ENCODE data around the gene PPP1R14B. TPM values are rescaled to one million over a fixed set of nuclear protein-coding genes. Genes with fewer than 3 reads are reported as not detected.

Gene PPP1R14B
- total and polyA plus RNA-seq, 4 donors: 110 to 146 (median 137) TPM

- no peaks in the 10 kb centered on the region for H3K4me1 ChIP-seq (ENCODE audit: control insufficient read depth in 1 of 2, insufficient read depth in 2 of 2, low read length in 2 of 2)
- WGBS, 2 donors: 0% methylated on average over 54 to 58 of the region's 58 CpGs
- H3K4me3 ChIP-seq (ENCODE audit: low read length in 2 of 2): peak overlapping the region; percentile 46 to 49
- peaks cover 0 to 3% of the 10 kb centered on the region in 2 donors for H3K36me3 ChIP-seq (ENCODE audit: control insufficient read depth in 1 of 2, insufficient read depth in 2 of 2, low read length in 1 of 2)
- intact Hi-C loops (cut with DNase I): loop anchor here in 1 of 2 donors (1.0 to 2.0 kb wide), 2 partner anchors 19 to 28 kb away; partner anchors contain the start of genes FKBP2 and PLCB3
- H3K27me3 ChIP-seq (ENCODE audit: control insufficient read depth in 1 of 2, insufficient read depth in 2 of 2, low read length in 1 of 2): no peaks in the 10 kb centered on the region
- H3K9me3 ChIP-seq (ENCODE audit: control insufficient read depth, low read length): no peaks in the 10 kb centered on the region
- H3K27ac ChIP-seq (ENCODE audit: low read depth in 1 of 2, low read length in 2 of 2): peak overlapping the region in 1 of 2 donors; percentile 92
- peak; percentile 98 to 99 for DNase-seq
- peak; percentile 93 for ATAC-seq (ENCODE audit: low FRiP score)
Observed at GRCh38 chr11:64269540-64270220, 22.9 kb upstream of the PPP1R14B start.

GRCh38 chr11:64268893-64269539, 22.3 kb upstream of the PPP1R14B start:
- ATAC-seq (ENCODE audit: low FRiP score) (peak; percentile 26), DNase-seq (peak; percentile 81 to 88)

DNA sequence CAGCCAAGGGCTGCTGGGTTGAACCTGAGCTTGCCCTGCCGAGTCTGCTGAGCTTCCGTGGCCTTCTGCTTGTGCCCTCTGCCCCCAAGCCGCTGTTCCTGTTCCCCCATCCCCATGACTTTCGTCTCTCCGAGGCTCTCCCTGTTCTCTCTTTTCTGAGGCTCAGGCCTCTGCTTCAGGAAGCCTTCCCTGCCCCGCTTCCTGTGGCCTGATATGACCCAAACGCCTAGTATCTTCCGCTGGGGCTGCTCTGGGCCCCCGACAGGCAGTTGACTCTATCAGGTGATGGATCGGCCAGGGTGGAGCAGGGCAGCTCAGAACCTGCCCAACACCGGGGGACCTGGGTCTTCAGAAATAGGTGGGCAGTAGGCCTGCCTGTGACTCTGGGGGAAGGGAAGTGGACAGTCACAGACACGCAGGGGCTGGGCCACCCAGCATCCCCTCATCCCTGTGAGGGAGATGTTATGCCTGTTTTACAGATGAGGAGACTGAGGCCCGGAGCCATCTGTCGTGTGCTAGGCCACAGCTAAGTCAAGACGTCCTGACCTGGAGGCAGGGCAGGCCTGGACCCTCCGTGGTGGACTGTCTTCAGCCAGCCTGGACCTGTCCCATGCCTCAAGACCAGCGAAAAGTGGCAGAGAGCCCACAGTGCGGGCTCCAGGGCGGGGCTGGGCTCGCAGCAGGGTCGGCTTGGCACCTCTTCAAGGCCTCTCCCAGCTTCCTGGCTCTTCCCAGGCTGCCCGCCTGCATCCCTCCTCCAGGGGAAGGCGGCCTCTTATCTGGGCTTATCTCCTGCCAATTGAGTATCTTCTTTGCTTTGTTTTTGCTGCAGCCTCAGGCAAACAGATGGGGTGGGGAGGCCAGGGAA, 21.5 kb upstream of the PPP1R14B start:
- no peaks in the 10 kb centered on the region for H3K9me3 ChIP-seq (ENCODE audit: control insufficient read depth, low read length)
- peaks cover 0 to 3% of the 10 kb centered on the region in 2 donors for H3K36me3 ChIP-seq (ENCODE audit: control insufficient read depth in 1 of 2, insufficient read depth in 2 of 2, low read length in 1 of 2)
- H3K27me3 ChIP-seq (ENCODE audit: control insufficient read depth in 1 of 2, insufficient read depth in 2 of 2, low read length in 1 of 2): no peaks in the 10 kb centered on the region
- peak overlapping the region in 1 of 2 donors; percentile 72 for H3K27ac ChIP-seq (ENCODE audit: low read depth in 1 of 2, low read length in 2 of 2)
- ATAC-seq (ENCODE audit: low FRiP score): no peak
- 51 to 52% methylated on average over 23 of the region's 23 CpGs for WGBS, 2 donors
- H3K4me3 ChIP-seq (ENCODE audit: low read length in 2 of 2): no peak overlapping the region
- peak in 1 of 2 donors; percentile 79 for DNase-seq
- intact Hi-C loops (cut with DNase I): loop anchor here in 1 of 2 donors (2.0 kb wide), 1 partner anchor 17 kb away; the partner anchor contains the start of gene PLCB3
- H3K4me1 ChIP-seq (ENCODE audit: control insufficient read depth in 1 of 2, insufficient read depth in 2 of 2, low read length in 2 of 2): no peaks in the 10 kb centered on the region

More at GRCh38 chr11:64268893-64269539, 22.3 kb upstream of the PPP1R14B start:
- Histone ChIP-seq H3K27ac (ENCODE audit: low read depth in 1 of 2, low read length in 2 of 2) (peak overlapping the region in 1 of 2 donors; percentile 72), H3K4me1 (ENCODE audit: control insufficient read depth in 1 of 2, insufficient read depth in 2 of 2, low read length in 2 of 2) (no peaks in the 10 kb centered on the region), H3K4me3 (ENCODE audit: low read length in 2 of 2) (peak overlapping the region; percentile 46 to 49), H3K36me3 (ENCODE audit: control insufficient read depth in 1 of 2, insufficient read depth in 2 of 2, low read length in 1 of 2) (peaks cover 0 to 3% of the 10 kb centered on the region in 2 donors), H3K9me3 (ENCODE audit: control insufficient read depth, low read length) (no peaks in the 10 kb centered on the region), H3K27me3 (ENCODE audit: control insufficient read depth in 1 of 2, insufficient read depth in 2 of 2, low read length in 1 of 2) (no peaks in the 10 kb centered on the region)
- 1% methylated on average over 34 of the region's 34 CpGs for WGBS, 2 donors
- intact Hi-C loops (cut with DNase I): loop anchor here in 1 of 2 donors (2.0 kb wide), 1 partner anchor 18 kb away; the partner anchor contains the start of gene PLCB3

- DNase-seq: peak; percentile 66 to 77
- Histone ChIP-seq H3K4me3 (ENCODE audit: low read length in 2 of 2) (no peak overlapping the region), H3K36me3 (ENCODE audit: control insufficient read depth in 1 of 2, insufficient read depth in 2 of 2, low read length in 1 of 2) (peaks cover 0 to 5% of the 10 kb centered on the region in 2 donors), H3K27me3 (ENCODE audit: control insufficient read depth in 1 of 2, insufficient read depth in 2 of 2, low read length in 1 of 2) (no peaks in the 10 kb centered on the region), H3K4me1 (ENCODE audit: control insufficient read depth in 1 of 2, insufficient read depth in 2 of 2, low read length in 2 of 2) (no peaks in the 10 kb centered on the region), H3K9me3 (ENCODE audit: control insufficient read depth, low read length) (no peaks in the 10 kb centered on the region), H3K27ac (ENCODE audit: low read depth in 1 of 2, low read length in 2 of 2) (no peak overlapping the region)
- ATAC-seq (ENCODE audit: low FRiP score): no peak
- WGBS, 2 donors: 81 to 85% methylated on average over 21 to 27 of the region's 27 CpGs
- intact Hi-C loops (cut with DNase I): no loop called here
Observed at GRCh38 chr11:64267207-64267945, 20.6 kb upstream of the PPP1R14B start.

GRCh38 chr11:64266339-64266738, 19.6 kb upstream of the PPP1R14B start:
- Histone ChIP-seq H3K9me3 (ENCODE audit: control insufficient read depth, low read length) (no peaks in the 10 kb centered on the region), H3K27ac (ENCODE audit: low read depth in 1 of 2, low read length in 2 of 2) (no peak overlapping the region), H3K36me3 (ENCODE audit: control insufficient read depth in 1 of 2, insufficient read depth in 2 of 2, low read length in 1 of 2) (peaks cover 0 to 5% of the 10 kb centered on the region in 2 donors), H3K4me3 (ENCODE audit: low read length in 2 of 2) (no peak overlapping the region), H3K27me3 (ENCODE audit: control insufficient read depth in 1 of 2, insufficient read depth in 2 of 2, low read length in 1 of 2) (no peaks in the 10 kb centered on the region), H3K4me1 (ENCODE audit: control insufficient read depth in 1 of 2, insufficient read depth in 2 of 2, low read length in 2 of 2) (no peaks in the 10 kb centered on the region)
- intact Hi-C loops (cut with DNase I): no loop called here
- DNase-seq (peak; percentile 50 to 73), ATAC-seq (ENCODE audit: low FRiP score) (no peak)
- 80 to 88% methylated on average over 15 of the region's 15 CpGs for WGBS, 2 donors

DNA sequence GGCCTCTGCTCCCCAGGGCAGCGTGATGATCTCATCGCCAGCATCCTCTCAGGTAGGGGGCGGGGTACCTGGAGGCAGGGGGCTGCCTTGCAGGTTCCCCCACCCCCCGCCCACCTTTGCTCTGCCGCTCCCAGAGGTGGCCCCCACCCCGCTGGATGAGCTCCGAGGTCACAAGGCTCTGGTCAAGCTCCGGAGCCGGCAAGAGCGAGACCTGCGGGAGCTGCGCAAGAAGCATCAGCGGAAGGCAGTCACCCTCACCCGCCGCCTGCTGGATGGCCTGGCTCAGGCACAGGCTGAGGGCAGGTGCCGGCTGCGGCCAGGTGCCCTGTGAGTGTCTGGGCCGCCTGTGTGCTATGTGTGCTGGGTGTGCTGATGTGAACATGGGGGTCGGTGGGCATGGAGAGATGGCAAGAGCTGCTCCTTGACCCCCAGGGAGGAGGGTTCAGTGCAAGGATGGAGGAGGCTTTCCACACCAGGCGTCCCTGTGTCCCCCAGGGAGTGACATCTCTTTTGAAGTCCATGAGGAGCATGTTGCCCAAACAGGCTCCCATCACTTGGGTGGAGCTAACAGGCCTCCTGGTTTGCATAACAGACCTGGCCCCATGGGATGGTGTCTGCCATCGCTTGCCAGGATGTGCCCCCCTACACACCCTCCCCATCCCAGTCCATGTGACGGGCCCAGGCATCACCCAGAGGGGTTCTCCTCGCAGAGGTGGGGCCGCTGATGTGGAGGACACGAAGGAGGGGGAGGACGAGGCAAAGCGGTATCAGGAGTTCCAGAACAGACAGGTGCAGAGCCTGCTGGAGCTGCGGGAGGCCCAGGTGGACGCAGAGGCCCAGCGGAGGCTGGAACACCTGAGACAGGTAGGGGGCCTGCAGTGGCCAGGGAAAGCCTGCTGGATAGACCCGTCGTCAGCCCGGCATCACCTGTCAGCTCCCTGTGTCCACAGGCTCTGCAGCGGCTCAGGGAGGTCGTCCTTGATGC, 18.7 kb upstream of the PPP1R14B start:
- intact Hi-C loops (cut with DNase I): no loop called here
- DNase-seq (peak in 1 of 2 donors; percentile 47), ATAC-seq (ENCODE audit: low FRiP score) (no peak)
- WGBS, 2 donors: 88 to 91% methylated on average over 34 to 35 of the region's 35 CpGs
- no peaks in the 10 kb centered on the region for H3K27me3 ChIP-seq (ENCODE audit: control insufficient read depth in 1 of 2, insufficient read depth in 2 of 2, low read length in 1 of 2)
- no peak overlapping the region for H3K4me3 ChIP-seq (ENCODE audit: low read length in 2 of 2)
- no peaks in the 10 kb centered on the region for H3K9me3 ChIP-seq (ENCODE audit: control insufficient read depth, low read length)
- no peaks in the 10 kb centered on the region for H3K4me1 ChIP-seq (ENCODE audit: control insufficient read depth in 1 of 2, insufficient read depth in 2 of 2, low read length in 2 of 2)
- H3K36me3 ChIP-seq (ENCODE audit: control insufficient read depth in 1 of 2, insufficient read depth in 2 of 2, low read length in 1 of 2): peaks cover 0 to 5% of the 10 kb centered on the region in 2 donors
- H3K27ac ChIP-seq (ENCODE audit: low read depth in 1 of 2, low read length in 2 of 2): no peak overlapping the region

GRCh38 chr11:64264371-64264852, 17.7 kb upstream of the PPP1R14B start:
- Histone ChIP-seq H3K9me3 (ENCODE audit: control insufficient read depth, low read length) (no peaks in the 10 kb centered on the region), H3K36me3 (ENCODE audit: control insufficient read depth in 1 of 2, insufficient read depth in 2 of 2, low read length in 1 of 2) (peaks cover 0 to 5% of the 10 kb centered on the region in 2 donors), H3K27me3 (ENCODE audit: control insufficient read depth in 1 of 2, insufficient read depth in 2 of 2, low read length in 1 of 2) (no peaks in the 10 kb centered on the region), H3K4me3 (ENCODE audit: low read length in 2 of 2) (no peak overlapping the region), H3K27ac (ENCODE audit: low read depth in 1 of 2, low read length in 2 of 2) (no peak overlapping the region), H3K4me1 (ENCODE audit: control insufficient read depth in 1 of 2, insufficient read depth in 2 of 2, low read length in 2 of 2) (no peaks in the 10 kb centered on the region)
- intact Hi-C loops (cut with DNase I): no loop called here
- WGBS, 2 donors: 81 to 86% methylated on average over 10 of the region's 10 CpGs
- DNase-seq: no peak
- no peak for ATAC-seq (ENCODE audit: low FRiP score)
